OCI-M2 (cell line): ENCODE measurements around the gene SPATA31D4.

Source experiments
- DNase-seq: peaks from one replicate; lab custom pipeline; 2025; ENCODE audit not compliant: unreplicated experiment; lab: John Stamatoyannopoulos, UW

SPATA31D4 gene

DNA sequence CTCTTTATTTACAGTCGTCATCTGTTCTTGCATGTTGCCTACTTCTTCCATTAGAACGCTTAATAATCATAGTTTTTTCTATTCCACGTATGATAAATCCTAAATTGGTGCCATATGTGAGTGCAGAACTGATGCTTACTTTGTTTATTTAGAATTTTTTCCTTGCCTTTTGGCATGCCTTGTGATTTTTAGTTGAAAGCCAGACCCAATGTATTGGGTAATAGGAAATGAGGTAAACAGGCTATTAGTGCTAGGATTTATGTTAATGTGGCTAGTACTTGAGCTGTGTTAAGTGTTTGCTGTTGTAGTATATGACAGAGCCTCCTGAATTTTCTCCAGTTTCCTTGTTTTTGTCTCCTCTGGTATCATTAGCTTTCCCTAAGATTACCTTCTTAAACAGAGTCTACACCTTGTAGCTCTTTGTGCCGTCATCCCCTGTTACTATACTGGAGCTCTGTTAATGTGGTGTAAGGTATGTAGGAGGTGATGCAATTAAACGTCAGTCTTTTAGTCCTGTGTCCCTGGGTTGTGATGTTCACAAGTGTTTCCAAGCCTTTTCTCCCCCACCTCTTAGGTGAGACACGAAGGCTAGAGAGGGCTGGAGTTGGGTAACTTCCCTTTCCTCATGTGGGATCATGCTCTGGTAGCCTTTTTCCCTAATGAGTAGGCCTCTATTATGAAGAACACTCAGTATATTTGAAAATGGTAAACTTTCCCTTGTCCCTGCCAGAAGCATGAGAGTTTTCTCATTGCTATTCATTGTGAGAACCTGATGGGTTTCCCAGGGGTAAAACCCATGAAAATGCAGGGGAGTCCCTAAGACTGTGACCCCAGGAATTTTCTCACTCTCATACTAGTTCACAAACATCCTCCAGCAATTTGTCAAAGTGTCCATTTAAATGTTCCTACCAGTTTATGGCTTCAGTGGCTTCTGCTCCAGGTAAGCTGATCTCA is 36.3 kb downstream of the SPATA31D4 start:
- no peak for DNase-seq

DNA sequence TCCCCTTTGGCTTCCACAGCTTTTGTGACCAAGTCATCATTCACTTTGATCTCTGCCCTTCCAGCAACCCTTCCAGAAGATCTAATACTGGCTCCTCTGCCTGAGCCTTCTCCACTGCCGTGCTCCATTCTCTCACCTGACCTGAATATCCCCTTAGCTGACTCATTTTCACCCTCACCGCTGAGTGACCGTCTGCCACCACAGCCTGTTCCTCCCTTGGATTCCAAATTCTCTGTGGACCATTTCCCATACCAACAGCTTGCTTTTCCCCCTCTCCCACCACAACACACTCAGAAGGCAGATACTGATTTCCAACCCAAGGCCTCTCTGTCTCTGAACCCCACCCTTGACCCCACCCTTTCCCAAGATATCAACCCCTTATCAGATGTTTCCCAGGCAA is 39.8 kb downstream of the SPATA31D4 start:
- no peak for DNase-seq

DNA sequence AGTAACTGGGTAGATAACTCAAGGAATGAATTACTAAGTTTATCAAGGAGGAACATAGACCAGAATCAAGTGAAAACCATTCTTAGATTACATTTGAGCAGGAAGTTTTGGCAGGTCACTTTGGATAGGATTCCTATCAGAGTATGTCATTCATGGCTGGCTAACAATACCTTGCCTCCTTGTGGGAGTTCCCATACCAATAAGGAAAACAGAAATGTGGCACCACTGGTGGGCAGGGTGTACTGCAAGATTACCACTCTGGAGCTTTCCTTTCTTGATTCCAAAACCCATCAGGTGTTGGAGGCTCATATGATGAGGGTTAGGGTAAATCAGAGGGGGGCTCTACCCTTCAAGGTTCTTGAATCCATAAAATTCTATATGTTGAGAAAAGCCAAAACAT is 41.7 kb downstream of the SPATA31D4 start:
- DNase-seq: no peak

DNA sequence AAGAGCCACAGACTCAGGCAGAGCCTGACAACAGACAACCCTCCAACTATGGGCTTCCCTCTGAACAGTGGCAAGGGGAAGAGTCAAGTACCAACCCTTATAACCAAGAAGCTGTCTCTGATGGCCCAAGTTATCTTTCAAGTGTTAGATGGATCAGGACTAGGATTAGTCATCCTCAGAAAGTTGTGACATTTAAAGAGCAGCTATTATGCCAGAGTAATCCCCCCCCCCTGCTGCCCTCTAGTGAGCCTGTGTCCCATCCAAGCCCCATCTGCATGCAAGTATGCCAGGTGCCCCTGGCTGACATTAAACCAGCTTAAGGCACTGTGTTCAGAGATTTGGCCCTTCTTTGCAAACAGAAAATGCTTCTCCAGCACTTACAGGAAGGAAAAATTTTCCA is 43.5 kb downstream of the SPATA31D4 start:
- no peak for DNase-seq

DNA sequence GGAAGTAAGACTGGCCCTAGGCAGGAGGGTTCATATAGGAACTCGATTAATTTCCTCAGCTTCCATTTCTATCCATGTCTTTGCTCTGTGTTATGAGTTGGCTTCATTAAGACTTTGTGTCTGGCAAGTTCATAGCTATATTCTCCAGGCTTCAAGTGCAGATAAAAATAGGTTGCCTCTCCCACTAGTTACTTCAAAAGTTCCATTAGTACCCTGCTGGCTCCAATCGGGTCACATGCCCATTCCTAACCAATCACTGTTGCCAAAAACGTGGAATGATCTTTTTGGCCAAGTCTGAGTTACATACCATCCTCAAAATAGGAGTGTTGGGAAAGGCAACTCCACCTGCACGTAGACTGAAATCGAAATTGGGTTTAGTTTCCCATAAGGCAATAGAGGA is 46.5 kb downstream of the SPATA31D4 start:
- no peak for DNase-seq

DNA sequence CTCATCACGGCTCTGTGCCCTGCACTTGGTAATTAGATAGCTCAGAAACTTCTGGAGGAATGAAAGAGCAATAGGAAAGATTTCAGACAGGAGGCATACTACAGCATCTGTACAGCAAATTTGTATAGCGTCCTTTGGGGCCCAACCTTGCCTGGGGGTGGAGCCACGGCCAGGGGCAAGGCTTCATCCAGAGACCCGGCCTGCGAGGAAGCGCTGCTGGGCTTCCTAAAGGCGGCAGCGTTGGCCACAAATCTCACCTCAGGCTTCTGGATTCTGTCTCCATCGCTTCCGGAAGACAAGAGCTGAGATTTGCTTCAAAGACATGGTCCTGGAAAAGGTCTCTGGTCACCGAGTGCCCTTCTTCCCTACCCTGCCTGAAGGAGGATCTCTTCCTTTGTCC is 48.1 kb downstream of the SPATA31D4 start:
- no peak for DNase-seq

DNA sequence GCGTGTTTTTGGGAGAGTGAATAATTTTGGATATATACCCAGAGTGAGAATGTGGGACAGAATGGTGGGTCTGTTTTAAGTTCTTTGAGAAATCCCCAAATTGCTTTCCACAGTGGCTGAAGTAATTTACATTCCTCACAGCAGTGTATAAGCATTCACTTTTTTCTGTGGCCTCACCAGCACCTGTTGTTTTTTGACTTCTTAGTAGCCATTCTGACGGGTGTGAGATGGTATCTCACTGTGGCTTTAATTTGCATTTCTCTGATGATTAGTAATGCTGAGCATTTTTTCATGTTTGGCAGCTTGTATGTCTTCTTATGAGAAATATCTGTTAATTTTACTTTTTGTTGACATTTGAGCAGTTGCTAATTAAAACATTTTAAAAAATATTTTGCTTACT is 51.0 kb downstream of the SPATA31D4 start:
- no peak for DNase-seq

DNA sequence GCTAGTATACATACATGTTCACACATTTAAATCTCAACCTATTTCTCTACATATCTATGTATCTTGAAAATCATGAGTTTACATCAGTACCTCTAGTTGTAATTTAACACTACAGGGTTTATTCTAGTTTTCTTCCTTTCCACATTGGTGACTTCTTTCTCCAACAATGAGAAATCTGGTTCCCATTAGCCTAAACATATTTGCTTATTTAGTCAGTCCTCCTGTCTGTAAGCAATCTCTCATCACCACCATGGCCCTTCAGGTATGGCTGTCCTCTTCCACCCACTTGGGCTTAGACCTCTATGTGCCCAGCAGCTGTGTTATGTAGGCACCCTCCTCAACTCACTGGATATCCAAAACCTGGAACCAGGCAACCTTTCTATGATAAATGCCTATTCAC is 52.3 kb downstream of the SPATA31D4 start:
- DNase-seq: no peak

DNA sequence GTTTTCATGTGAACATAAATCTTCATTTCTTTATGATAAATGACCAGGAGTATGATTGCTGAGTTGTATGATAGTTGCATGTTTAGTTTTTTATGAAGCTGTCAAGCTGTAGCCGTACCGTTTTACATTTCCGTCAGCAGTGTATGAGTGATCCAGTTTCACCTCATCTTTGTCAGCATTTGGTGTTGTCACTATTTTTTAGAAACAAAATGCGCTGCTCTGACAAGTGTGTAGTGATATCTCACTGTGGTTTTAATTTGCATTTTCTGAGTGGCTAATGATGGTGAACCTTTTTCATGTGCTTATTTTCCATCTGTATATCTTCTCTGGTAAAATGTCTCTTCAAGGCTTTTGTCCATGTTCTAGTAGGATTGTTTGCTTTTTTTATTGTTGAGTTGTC is 53.7 kb downstream of the SPATA31D4 start:
- DNase-seq: no peak
